NCI-H1092 (cell line): ENCODE measurements around the gene IL4R.
"Not testable (repeated sequence)": the region's sequence is repeated elsewhere in the genome, so short reads cannot be mapped to it uniquely, and the experiment has no call there.

Experiments
- DNase-seq: peaks from one replicate; lab custom pipeline; 2025; lab: John Stamatoyannopoulos, UW

IL4R gene

GRCh38 chr16:27288313-27288712, 25.5 kb upstream of the IL4R start:
- not testable (repeated sequence) for DNase-seq

DNA sequence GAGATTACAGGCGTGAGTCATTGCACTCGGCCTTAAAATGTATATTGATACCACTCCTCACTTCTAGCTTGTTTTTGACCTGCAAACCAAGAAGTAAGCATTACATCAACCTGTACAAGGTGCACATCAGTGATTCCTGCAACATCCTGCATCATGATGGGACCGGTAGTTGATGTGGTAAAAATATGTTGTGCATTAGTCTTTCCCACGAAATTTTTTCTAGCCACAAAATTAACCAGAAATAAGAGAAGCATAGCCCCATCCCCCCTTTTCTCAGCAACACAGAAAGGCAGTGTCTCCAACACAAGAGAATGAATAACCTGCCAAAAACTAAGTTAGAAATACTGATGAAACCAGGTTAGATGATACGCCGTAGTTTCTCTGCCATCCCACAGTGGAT, 24.1 kb upstream of the IL4R start:
- no peak for DNase-seq

- no peak for DNase-seq
These were observed 23.2 kb upstream of the IL4R start for GRCh38 chr16:27290562-27290961.

DNA sequence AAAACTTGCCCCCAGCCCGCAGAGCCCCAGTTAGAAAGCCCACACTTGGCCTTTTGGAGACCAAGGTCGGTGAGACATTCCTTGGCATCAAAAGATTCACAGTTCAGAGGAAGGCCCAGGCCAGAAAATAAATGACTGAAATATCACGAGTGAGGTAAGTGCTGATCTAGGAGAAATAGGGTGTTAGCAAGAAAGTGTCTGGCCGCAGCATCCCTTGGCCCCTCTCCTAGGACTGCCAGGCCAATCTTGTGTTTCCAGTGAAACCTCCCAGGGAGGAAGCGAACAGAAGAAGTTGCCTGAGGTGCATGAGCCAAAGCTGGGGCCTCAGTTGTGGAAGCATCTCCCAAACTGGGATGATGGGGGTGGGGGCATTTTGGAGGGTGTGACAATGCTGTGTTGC, 22.7 kb upstream of the IL4R start:
- no peak for DNase-seq

DNA sequence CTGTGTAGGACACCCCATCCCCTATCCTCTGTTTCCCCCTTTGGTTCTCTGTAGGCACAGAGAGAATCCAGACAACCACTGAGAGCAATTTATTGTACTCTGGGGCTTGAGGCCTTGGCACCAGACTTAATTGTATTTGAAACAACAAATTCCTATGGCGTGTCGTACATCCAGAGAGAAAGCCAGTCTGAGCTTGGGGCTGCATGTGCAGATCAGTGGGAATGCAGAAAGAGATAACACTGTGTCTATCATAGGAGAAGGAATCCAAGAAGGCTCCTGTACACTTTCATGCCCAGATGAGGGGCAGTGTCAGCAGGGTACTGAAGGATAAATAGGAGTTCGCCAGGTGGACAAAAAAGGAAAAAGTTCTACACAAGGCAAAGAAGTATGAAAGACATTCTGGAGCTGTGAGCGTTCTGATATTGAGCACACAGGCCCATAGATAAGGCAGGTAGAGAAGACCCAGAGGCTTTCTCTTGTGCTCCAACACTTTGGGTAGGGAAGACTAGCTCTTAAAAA, 22.0 kb upstream of the IL4R start:
- DNase-seq, result no peak

DNA sequence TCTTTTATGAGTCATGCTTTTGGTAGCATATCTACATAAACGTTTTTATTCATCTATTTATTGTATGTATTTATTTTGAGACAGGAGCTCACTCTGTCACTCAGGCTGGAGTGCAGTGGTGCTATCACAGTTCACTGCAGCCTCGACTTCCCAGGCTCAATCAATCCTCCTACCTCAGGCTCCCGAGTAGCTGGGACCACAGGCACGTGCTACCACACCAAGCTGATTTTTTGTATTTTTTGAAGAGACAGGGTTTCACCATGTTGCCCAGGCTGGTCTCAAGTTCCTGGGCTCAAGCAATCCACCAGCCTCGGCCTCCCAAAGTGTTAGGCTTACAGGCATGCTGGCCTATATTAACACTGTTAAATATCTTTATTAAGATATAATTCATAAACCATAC, 20.4 kb upstream of the IL4R start:
- no peak for DNase-seq

- DNase-seq, result no peak
These were observed 15.6 kb upstream of the IL4R start for GRCh38 chr16:27298132-27298531.

- DNase-seq, result no peak
These were observed 12.4 kb upstream of the IL4R start for GRCh38 chr16:27301236-27301861.

DNA sequence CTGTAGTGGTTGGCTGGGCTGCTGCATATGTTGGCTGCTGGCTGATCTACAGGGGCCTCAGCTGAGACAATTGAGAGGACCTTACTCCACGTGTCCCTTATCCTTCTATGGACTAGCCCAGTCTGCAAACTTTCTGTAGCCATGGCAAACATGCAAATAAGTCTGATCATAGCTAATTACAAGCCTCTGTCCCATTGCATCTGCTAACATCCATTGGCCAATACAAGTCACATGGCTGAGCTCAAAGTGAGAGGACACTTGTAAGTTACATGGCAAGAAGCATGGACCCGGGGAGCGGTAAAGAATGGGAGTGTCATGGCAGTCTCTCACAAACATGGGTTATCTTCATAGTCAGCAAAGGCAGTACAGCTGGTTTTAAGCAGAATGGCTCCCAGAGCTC, 11.6 kb upstream of the IL4R start:
- DNase-seq, result no peak

DNA sequence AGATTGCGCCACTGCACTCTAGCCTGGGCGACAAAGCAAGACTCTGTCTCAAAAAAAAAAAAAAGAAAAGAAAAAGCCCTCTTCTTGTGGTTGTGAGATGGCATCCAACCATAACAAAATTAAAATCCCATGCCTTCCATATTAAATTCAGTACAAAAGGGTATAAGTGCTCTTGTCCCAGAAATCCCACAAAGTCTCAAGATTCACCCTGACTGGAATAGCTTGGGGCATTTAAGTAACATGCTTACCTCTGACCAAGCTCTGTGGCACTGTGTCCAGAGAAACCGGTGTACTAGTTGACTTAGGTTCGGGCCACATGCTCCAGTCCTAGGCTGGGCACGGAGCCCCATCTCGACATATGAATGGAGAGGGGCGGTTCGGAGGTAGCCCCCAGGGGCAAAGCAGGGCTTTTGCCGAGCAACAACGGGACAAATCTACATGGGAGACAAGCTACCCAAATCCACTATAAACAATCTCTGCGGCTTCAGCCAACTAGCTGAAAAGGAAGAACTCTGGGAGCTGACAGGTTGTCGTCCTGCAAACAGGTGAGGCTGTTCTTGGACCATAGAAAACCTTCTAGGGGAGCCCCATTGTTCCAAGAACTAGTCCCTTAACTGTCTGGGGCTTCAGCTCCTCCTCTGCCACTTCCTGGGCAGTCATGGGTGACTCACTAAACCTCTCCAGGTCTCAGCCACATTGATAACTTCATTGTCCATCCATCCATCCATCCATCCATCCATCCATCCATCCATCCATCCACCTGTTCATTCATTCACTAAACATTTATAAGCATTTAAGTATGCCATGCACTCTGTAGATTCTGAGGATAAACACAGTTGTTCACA, 10.3 kb upstream of the IL4R start:
- DNase-seq, result no peak

DNA sequence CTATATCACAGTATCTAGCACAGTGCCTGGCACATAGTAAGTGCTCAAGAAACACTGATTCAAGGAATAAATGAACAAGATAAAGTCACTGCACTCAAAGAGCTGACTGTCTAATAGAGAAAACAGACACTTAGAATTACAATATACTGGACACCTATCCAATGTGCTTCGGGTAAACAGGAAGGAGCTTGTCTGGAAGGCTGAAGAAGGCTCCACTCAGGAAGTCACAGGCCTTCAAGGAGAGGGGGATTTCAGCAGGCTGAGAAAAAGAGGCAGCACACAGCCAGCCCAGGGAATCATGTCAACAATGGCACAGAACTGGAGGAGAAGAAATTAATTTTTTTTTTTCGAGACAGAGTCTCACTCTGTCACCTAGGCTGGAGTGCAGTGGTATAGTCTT, 9.7 kb upstream of the IL4R start:
- DNase-seq, result no peak

GRCh38 chr16:27304881-27305745, 8.7 kb upstream of the IL4R start:
- DNase-seq, result no peak

GRCh38 chr16:27305839-27306442, 7.8 kb upstream of the IL4R start:
- no peak for DNase-seq

DNA sequence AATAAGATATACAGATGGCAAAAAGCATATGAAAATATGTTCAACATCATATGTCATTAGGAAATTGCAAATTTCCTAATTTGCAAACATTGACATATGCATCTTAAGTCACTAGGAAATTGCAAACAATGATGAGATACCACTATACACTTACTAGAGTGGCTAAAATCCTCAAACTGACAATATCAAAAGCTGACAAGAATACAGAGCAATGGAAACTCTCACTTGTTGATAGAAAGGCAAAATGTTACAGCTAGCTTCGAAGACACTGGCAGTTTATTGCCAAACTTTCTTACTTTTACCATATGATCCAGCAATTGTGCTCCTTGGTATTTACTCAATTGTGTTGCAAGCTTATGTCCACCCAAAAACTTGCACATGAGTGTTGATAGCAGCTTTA, 5.0 kb upstream of the IL4R start:
- no peak for DNase-seq

DNA sequence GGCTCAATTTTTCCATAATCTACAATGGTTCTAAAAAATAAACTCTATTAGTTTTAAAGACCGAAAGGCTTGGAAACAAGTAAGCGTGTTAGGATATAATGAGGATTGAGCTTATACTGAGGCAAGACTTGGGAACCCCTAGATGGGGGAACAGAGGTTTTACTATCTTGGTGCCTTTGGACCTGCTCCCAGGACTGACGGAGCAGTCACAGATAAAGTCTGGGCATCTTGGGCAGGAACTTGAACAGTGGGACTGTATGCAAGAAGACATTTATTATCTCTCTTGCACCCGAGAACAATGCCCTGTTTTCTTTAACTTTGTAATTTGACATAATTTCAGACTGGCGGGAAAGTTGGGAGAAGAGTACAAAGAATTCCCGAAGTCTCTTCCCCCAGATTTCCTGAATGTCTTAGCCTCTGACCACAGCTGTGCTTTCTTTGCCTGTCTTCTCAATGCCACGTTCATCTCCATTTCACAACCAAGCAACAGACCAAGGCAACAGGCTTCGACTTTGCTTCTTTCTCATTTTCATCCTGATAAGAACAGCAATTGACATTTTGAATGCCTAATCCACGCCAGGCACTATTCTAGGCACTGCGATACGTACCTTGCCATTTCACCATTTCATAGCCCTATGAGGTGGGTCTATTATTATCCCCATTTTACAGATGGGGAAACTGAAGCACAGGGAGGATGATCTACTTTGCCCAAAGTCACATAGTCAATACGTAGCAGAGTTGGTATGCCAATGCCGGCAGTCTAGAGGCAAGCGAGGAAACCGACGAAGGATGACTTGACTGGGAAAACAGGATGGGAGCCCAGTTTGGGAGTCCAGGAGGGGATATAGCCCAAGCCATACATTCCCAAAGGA, 3.0 kb upstream of the IL4R start:
- DNase-seq, result no peak

- no peak for DNase-seq
These were observed 2.3 kb upstream of the IL4R start for GRCh38 chr16:27311448-27311830.

GRCh38 chr16:27311897-27312303, 1.9 kb upstream of the IL4R start:
- DNase-seq, result no peak

- DNase-seq, result no peak
These were observed 973 bp upstream of the IL4R start for GRCh38 chr16:27312580-27313421.

GRCh38 chr16:27314161-27314723, 468 bp downstream of the IL4R start:
- no peak for DNase-seq

DNA sequence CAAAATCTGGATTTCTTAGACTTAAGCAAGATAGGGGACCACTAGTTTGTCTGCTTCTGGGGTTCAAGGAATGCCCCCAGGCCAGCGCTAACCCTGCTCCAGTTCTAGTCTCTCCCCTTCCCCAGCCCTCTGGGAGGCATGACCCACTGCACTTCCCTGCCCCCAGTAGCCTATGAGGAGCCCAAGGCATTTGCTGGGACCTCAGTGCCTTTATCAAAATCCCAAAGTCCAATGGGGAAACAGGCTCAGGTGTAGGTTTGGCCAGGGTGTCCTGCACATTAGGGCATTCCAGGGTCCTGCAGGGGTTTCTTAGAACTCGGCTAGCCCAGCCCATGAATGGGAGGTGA, 1.2 kb downstream of the IL4R start:
- no peak for DNase-seq
